SK-N-SH treated with all-trans-retinoic acid at 6 μM for 48 hours (cell line): ENCODE measurements around the gene LMNB1.
"Not testable (repeated sequence)": the region's sequence is repeated elsewhere in the genome, so short reads cannot be mapped to it uniquely, and the experiment has no call there.

ENCODE experiments used
- ATAC-seq: fragments of 200-7000 bp; cut with Tn5 transposase; 3 replicates; pipeline ENCODE4 v1.9.1; 2020; ENCODE audit warnings: mild to moderate bottlenecking, moderate library complexity
- CREB5 ChIP-seq: fragments of 250-450 bp; sonication (Bioruptor Pico); IDR thresholded peaks from 2 replicates; pipeline ENCODE4 v1.5.1; 2020; ENCODE audit warnings: low read depth, mild to moderate bottlenecking, moderate library complexity
- CSDC2 ChIP-seq: fragments of 250-450 bp; sonication (Bioruptor Pico); IDR thresholded peaks from 2 replicates; pipeline ENCODE4 v1.5.0; 2020; ENCODE audit warnings: mild to moderate bottlenecking, moderate library complexity
- CSRNP3 ChIP-seq: fragments of 250-450 bp; sonication (Bioruptor Pico); IDR thresholded peaks from 2 replicates; pipeline ENCODE4 v1.5.1; 2021; ENCODE audit warnings: mild to moderate bottlenecking, moderate library complexity
- ESRRG ChIP-seq: fragments of 250-450 bp; sonication (Bioruptor Pico); IDR thresholded peaks from 2 replicates; pipeline ENCODE4 v1.6.1; 2021; ENCODE audit warnings: mild to moderate bottlenecking
- GLIS3 ChIP-seq: fragments of 250-450 bp; sonication (Bioruptor Pico); IDR thresholded peaks from 2 replicates; pipeline ENCODE4 v1.5.0; 2020; ENCODE audit warnings: mild to moderate bottlenecking, moderate library complexity
- OSR1 ChIP-seq: fragments of 250-450 bp; sonication (Bioruptor Pico); IDR thresholded peaks from 2 replicates; pipeline ENCODE4 v1.8.0; 2022; ENCODE audit warnings: moderate library complexity, mild to moderate bottlenecking, inconsistent platforms
- PATZ1 ChIP-seq: fragments of 250-450 bp; sonication (Bioruptor Pico); IDR thresholded peaks from 2 replicates; pipeline ENCODE4 v1.8.0; 2020; ENCODE audit warnings: mild to moderate bottlenecking, moderate library complexity, borderline replicate concordance
- POU6F1 ChIP-seq: fragments of 250-450 bp; sonication (Bioruptor Pico); IDR thresholded peaks from 2 replicates; pipeline ENCODE4 v1.8.0; 2021; ENCODE audit warnings: low read depth, mild to moderate bottlenecking, moderate library complexity, borderline replicate concordance
- TCF4 ChIP-seq: fragments of 250-450 bp; sonication (Bioruptor Pico); IDR thresholded peaks from 2 replicates; pipeline ENCODE4 v1.8.0; 2021; ENCODE audit warnings: mild to moderate bottlenecking, moderate library complexity, borderline replicate concordance
- TOX ChIP-seq: fragments of 250-450 bp; sonication (Bioruptor Pico); IDR thresholded peaks from 2 replicates; pipeline ENCODE4 v1.8.0; 2021; ENCODE audit warnings: mild to moderate bottlenecking, moderate library complexity, borderline replicate concordance
- TSHZ2 ChIP-seq: fragments of 250-450 bp; sonication (Bioruptor Pico); IDR thresholded peaks from 2 replicates; pipeline ENCODE4 v1.5.0; 2020; ENCODE audit warnings: mild to moderate bottlenecking, moderate library complexity
- ZC3H10 ChIP-seq: fragments of 250-450 bp; sonication (Bioruptor Pico); IDR thresholded peaks from 2 replicates; pipeline ENCODE4 v1.5.1; 2021; ENCODE audit warnings: mild to moderate bottlenecking, moderate library complexity
- ZNF565 ChIP-seq: fragments of 450-650 bp; formaldehyde crosslinking; conservative IDR thresholded peaks from 2 replicates; pipeline ENCODE4 v1.5.0; 2020; ENCODE audit warnings: low read depth, mild to moderate bottlenecking, moderate library complexity

LMNB1 gene

GRCh38 chr5:126830061-126830460 is 53.1 kb downstream of the LMNB1 start:
- no peak for TF ChIP-seq TOX
- no peak for TF ChIP-seq GLIS3 (CRISPR knock-in tag)
- TF ChIP-seq ZNF565 (CRISPR knock-in tag): no peak
- ATAC-seq: no peak

DNA sequence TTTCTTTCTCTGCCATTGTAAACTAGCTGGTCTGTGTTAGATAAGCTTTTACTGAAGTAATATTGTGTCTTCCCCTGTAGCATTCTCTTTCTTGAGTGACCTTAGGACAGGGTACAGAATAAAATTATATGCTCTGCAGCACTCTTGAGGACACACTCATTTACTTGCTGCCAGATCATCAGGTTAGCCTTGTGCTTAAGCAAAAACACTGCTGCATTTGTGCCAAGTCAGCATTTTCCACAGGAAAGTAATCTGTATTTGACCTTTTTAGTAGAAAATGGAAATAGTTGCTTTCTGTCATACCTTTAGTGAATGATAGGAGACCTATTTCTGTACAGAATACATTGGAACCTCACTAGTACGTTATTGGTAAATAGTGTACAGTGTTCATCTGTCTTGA is 54.2 kb downstream of the LMNB1 start:
- TF ChIP-seq CSDC2 (CRISPR knock-in tag): no peak
- ATAC-seq: no peak

DNA sequence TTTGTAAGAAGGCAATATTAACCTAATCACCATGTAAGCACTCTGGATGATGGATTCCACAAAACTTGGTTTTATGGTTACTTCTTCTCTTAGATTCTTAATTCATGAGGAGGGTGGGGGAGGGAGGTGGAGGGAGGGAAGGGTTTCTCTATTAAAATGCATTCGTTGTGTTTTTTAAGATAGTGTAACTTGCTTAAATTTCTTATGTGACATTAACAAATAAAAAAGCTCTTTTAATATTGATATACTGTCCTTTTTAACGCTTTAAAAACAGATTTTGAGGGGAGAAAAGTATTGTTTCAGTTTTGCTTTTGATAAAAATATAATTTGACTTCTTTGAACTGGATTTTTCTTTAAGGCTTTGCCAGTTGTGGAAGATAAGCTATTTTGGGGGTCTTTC is 59.8 kb downstream of the LMNB1 start:
- ATAC-seq: no peak
- no peak for TF ChIP-seq CSRNP3 (CRISPR knock-in tag)

DNA sequence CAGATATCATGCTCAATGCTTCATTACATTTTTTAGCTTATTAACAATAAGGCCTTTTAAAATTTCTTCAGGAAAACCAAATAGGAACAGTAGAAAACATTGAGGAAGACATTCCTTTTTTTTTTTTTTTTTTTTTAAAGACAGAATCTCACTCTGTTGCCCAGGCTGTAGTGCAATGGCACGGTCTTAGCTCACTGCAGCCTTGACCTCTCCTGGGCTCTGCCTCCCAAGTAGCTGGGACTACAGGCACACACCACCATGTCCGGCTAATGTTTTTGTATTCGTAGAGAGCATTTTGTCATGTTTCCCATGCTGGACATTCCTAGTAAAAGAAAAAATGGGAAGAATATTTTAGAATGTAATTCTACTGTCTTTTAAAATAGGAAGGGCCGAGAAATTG is 60.3 kb downstream of the LMNB1 start:
- ATAC-seq: no peak
- TF ChIP-seq CREB5 (CRISPR knock-in tag) (no peak), POU6F1 (CRISPR knock-in tag) (no peak)

DNA sequence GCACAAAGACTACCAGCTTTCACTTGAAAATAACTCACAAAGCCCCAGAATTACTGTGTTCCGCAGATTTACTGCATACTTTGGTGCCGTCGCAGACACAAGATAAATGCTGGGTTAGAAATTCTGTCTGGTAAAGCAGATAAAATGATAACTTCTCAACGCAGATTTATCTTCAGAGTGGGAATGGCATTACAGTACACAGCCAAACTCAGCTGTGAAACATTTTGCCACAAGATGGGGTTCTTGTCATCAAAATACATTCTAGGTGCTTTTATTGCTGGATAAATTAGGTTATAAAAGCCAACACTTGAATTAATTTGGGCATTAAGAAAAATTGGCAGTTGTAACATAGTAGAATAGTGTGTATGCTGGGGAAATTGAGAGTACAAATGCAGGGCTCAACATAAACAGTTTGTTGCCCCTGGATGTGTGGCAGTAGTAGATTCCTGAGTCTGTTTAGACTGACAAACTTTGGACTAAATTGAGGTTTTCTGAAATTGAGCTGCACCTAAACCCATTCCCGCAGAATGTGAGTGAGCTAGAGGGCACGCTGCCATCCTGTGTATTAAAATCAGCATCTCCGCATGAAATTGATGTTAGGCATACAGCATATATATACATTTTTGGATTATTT is 61.1 kb downstream of the LMNB1 start:
- no peak for TF ChIP-seq TOX
- no peak for TF ChIP-seq ESRRG (CRISPR knock-in tag)
- no peak for TF ChIP-seq ZNF565 (CRISPR knock-in tag)
- TF ChIP-seq OSR1 (CRISPR knock-in tag): no peak
- no peak for TF ChIP-seq TCF4 (CRISPR knock-in tag)
- no peak for TF ChIP-seq GLIS3 (CRISPR knock-in tag)
- no peak for TF ChIP-seq CREB5 (CRISPR knock-in tag)
- TF ChIP-seq PATZ1 (CRISPR knock-in tag): no peak
- TF ChIP-seq TSHZ2 (CRISPR knock-in tag): no peak
- no peak for TF ChIP-seq ZC3H10 (CRISPR knock-in tag)
- peak; percentile 61; the same call in 2 of the 3 replicates for ATAC-seq

GRCh38 chr5:126839407-126839806 is 62.5 kb downstream of the LMNB1 start:
- ATAC-seq: not testable (repeated sequence)

DNA sequence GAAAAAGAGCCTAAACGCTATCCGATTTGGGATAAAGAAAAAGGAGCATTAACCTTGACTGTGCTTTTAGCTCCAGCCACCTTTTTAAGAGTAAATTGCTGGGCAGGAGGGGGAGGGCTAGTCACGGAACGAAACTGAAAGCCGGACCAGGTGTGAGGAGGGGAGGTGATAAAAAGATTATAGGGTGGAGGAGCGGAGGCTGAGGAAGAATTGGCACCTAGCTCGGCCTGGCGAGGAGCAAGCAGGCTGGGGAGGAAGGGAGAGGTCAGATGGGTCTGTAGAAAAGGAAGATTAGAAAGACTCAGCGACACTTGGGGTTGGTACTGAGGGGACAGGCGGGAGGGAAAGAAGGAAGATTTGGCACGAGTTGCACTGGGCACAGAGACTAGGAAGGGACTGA is 66.4 kb downstream of the LMNB1 start:
- not testable (repeated sequence) for ATAC-seq

GRCh38 chr5:126845470-126846070 is 68.6 kb downstream of the LMNB1 start:
- ATAC-seq: not testable (repeated sequence)
